Measurements from ENCODE around the gene HLF.

Gene HLF

DNA sequence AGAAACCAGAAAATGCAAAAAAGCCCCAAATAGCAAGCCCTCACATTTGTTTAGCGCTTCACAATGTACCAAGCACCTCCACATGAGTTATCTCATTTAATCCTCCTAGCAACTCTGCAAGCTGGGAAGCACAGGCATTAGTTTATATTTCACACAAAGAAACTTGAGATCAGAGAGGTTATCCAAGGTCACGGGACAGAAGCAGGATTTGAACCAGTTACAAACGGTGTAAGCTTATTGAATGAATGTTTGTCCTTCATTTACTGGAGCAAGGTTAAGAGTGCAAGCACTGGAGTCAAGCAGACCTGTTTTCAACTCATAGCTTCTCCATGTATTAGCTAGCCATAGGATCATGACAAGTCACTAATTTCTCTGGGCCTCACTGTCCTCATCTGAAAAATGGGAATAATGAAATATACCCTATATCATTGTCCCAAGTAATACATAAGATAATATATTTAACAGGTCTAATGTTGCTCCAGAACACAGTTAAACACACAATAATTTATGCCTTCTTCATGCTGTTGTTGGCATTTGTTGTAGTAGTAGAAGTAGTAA, 6.1 kb upstream of the HLF start:
- no peak for DNase-seq (ENCODE audit: low read depth)

GRCh38 chr17:55259684-55260111, 5.1 kb upstream of the HLF start:
- no peak for DNase-seq (ENCODE audit: low read depth)

DNA sequence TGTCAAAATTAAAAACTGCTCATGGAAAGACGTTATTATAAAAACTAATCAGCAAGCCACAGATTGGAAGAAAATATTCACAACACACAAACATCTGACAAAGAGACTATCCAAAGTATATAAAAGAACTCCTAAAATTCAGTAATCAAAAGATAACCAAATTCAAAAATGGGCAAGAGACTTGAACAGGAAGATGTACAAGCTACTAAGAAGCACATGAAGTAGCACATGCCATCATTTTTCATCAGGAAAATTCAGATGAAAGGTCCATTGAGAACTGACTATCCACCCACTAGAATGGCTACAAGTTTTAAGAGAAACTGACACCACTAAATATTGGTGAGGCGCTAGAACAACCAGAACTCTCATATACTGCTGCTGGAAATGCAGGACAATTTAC, 3.4 kb upstream of the HLF start:
- DNase-seq (ENCODE audit: low read depth) = no peak

- DNase-seq (ENCODE audit: low read depth) = no peak
Observed at GRCh38 chr17:55263569-55264277, 1.0 kb upstream of the HLF start.

DNA sequence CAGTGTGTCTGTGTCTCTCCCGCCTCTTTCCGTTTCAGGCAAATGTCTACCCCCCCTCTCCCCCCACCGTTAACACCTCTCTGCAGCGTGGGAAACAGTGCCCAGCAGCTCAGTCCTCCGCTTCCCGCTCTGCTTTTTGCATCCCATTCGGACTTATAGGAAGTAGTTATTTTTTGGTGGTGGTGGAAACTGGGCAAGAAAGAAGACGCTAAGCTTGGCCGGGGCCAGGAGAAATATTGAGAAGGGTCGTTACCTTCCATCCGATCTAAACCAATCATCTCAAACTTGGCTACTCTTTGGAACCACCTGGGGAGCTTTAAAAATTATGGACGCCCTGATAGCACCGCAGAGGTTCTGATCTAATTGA, 499 bp upstream of the HLF start:
- no peak for DNase-seq (ENCODE audit: low read depth)

- DNase-seq (ENCODE audit: low read depth) = no peak
Observed at GRCh38 chr17:55265311-55266021, 706 bp downstream of the HLF start.

DNA sequence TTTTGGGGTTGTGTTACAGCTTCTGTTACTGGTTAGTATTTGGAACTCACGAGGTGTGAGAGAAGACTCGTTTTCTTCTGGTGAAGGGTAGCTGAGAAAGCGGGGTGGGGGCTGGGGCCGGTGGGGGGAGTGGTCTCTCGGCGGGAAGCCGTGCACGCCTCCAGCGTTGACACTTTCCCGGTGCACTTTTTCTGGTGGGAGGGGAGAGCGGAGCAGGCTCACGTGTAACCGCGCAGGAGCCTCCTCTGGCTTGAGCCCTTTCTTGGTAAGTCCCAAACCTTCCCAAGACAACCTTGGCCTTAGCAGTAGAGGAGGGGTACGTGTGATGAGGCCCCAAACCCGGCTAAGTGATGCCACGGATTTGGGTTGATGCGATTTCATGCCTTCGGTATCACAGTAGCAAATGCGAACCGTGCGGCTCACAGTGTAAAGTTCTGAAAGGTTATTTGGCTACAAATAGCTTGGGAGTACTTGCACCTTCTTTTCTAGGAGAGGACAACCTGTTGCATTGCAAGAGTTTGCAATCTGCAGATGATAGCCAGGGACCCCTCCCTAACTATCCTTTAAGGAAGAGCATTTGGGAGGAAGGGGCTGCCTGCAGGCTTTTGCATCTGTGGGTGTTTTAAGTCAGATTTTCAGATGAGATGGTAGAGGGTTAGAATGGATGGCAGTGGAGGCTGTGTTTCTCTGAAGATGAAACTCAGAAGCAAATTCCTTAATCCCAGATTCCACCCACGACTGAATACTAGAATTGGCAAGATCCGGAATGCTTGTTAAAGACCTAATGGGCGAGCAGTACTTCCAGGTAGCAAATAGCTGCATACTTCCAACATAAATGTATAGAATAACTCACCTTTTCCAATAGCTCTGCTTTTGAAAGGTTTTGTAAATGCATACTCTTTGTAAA, 1.5 kb downstream of the HLF start:
- no peak for DNase-seq (ENCODE audit: low read depth)

- DNase-seq (ENCODE audit: low read depth) = no peak
Observed at GRCh38 chr17:55266958-55267688, 2.4 kb downstream of the HLF start.

GRCh38 chr17:55267777-55268648, 3.3 kb downstream of the HLF start:
- no peak for DNase-seq (ENCODE audit: low read depth)

DNA sequence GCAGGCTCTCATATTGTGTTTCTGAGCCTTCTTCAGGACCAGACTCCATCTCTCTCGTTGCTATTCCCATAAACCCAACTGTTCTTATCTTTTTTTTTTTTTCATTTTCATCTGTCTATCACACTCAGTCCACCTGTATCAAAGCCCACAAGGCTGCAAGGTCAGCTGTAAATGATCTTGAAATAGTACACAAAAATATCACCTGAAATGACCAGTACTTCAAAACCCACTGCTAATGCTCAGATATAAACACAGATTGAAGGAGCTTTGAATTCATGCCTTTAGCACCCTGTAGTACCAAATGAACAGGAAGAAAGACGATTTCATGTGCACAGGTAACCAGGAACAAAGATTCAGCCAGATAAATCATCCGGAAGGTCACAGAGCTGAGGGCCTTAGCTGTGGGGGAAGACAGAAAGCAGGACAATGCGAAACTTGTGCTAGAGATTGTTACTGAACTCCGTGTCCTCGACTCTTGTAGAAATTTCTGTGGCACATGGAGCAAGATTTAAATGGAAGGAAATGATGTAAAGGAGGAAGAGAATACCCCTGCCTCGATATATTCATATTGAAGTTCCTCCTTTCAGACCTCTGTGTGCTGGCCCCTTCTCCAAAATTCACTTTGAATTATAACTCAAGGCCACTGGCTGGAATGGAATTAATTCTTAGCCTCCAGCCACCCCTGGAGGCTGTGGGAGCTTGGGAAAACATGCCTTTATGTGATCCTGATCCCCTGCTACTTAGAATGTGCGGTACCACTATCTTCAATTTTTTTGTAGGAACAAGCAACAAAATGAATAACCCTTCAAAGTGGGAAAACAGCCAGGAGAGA, 4.1 kb downstream of the HLF start:
- DNase-seq (ENCODE audit: low read depth) = no peak

DNA sequence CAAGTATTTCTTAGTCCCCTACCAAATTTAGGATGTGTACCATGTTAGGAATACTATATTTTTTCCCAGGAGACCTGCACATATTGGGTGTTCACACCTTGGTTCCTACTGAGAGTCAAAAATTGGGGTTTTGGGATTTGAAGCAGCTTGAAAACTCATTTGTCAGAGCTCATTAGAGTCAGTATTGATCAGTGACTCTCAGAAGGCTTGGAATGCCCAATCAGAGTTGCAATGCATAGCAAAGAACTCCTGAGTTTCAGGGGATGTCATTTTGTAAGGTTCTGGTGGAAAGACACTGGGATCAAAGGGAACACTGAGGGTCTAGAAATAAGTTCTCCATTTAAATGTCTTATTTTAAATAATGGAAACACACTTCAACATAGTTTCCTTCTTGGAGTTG, 5.1 kb downstream of the HLF start:
- no peak for DNase-seq (ENCODE audit: low read depth)

DNA sequence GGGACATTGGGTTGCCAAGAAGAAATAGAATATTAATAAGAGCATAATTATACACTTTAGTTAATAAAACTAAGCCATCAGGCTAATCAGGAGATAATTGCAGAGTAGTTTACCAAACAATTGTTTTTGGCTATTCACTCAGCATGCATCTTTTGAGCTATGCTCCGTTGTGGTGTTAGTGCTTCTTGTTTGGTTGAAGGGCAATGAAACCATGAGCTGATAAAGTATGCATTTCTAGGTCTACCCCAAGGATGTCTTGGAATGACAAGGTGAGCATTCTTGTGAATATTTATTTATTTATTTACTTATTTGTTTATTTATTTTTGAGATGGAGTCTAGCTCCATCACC, 6.4 kb downstream of the HLF start:
- no peak for DNase-seq (ENCODE audit: low read depth)

DNA sequence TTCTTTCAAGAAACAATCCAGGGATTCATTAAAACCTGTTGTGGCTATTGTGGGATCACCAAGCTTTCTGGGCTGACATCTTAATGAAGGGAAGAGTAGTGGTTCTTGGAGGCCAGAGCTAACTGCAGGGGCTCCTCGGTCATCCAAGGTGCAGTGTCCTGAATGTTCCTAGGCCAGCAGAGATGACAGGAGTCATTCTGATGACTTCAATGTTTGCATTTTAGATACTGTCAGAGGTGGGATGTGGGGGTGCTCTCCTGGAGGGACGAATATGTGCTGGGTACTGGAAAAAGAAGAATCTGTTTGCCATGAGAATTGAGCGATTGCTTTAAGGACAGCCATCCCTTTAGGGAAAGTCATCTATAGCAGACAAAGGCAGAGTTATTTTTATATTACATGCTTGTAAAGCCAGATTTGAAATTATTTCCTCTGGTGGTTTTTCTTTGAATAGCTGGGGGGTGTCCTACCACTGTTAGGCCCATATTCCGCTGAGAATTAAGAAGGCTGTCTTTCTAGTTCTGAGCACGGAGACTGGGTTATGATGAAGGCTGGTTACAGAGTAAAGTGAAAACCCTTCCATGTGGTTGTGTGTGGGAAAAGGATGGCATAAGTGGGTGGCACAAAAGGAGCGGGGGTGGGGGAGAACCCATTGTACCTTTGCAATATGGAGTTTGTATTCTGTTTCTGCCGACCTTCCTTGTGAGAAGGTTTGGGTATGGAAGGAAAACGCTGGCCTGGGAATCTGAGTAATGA, 7.4 kb downstream of the HLF start:
- DNase-seq (ENCODE audit: low read depth) = no peak

DNA sequence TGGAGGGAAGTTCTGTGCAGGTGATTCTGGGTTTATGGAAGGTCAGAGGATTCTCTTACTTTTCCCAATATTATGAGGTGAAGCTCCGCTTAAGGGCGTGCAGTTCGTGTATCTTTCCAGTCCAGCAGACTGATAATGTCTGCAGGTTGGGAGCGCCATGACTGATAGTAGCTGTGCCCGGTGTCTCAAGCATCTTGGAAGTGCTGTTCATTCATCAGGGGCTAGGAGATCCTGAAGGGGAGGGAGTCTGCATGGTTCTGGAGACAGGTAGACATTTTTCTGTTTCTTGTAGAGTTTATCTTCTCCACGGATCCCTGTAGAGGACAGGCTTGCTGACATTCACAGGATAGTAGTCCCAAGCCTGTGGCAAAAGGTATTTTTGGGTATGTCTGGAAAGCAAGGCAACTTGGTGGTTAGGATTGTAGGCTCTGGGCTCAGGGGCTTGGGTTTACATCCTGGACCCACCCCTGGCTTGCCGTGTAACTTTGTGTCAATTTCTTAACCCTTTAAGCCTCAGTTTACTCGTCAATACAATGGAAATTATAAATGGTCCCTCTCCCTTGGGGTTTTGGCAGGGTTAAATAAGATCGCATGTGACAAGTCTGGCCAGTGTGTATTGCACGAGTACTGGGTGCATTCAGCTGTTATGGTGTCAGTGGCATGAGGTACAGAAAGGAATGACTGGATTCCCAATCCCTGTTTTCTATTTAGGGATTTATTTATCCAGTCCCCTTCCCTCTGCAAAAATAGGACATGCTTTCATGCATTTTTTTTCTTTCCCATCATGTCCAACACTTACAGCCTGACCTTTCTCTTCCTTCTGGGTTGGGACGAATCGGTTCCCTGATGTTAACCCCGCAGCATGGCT, 8.2 kb downstream of the HLF start:
- DNase-seq (ENCODE audit: low read depth) = no peak

GRCh38 chr17:55273579-55274354, 9.0 kb downstream of the HLF start:
- no peak for DNase-seq (ENCODE audit: low read depth)

DNA sequence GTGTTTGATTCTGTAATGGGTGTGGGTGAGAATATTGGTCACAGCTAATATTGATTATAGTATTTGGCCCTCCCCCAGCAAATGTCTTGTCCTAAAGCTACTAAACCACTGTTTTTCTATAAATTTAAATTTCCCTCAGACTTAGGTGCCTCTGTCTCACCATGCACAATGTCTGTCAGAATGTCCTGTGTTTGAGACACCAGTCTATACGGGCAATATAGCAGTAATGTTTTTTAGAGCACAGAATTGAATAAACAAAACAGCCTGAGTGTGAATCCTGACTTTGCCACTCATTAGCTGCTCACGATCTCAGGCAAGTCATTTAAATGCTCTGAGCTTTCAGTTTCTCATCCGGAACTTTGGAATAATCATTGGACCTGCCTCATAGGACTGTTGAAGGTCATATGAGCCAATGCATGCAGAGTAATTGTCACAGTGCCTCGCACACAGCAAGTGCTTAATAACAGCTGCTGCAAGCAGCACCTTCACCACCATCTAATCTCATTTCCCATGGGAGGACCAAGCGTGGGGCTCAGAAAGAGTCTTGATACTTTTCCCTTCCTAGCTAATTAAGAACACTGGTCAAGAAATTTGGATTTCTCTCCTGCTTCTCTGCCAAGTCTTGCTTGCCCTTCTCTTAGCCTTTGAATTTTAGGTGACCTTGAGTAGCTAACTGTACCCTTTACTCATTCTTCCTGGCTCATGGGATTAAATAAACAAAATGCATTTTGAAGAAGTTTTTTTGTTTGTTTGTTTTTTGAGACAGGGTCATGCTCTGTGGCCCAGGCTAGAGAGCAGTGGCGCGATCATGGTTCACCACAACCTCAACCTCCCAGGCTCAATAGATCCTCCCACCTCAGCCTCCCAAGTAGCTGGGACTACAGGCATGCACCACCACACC, 9.8 kb downstream of the HLF start:
- DNase-seq (ENCODE audit: low read depth) = no peak

Measured in stimulated activated CD8-positive, alpha-beta memory T cell treated with anti-CD3 and anti-CD28 coated beads, Interleukin-12 subunit alpha, Interleukin-12 subunit beta, amount 100 ng/mL, for 1 hour (primary cell).